Tibial artery (tissue), 4 donors: ENCODE measurements around the gene GKAP1.

Experiments used
- DNase-seq, 2 donors: peaks; one replicate each; pipeline ENCODE4 v3.0.0-alpha.2; 2019
- H3K27ac ChIP-seq, 2 donors: fragments of 200-600 bp; sonication (generic) in 1 of 2; 1 replicate in 1 of 2; 2 replicates in 1 of 2; pipeline ENCODE4 v1.5.1; 2018 to 2019; ENCODE audit warnings: mild to moderate bottlenecking in 1 of 2
- H3K27me3 ChIP-seq, 2 donors: fragments of 200-600 bp; sonication (generic) in 1 of 2; one replicate each; pipeline versions ENCODE4 v1.5.1 to v1.6.0; 2016 to 2019
- H3K36me3 ChIP-seq, 3 donors: fragments of 200-600 bp; sonication (generic) in 2 of 3; one replicate each; pipeline ENCODE4 v1.5.1; 2016 to 2019; ENCODE audit warnings: mild to moderate bottlenecking in 2 of 3
- H3K4me1 ChIP-seq, 4 donors: fragments of 200-600 bp; sonication (generic) in 2 of 4; 1 replicate in 3 of 4; 2 replicates in 1 of 4; pipeline ENCODE4 v1.5.1; 2016 to 2019
- H3K4me3 ChIP-seq, 2 donors: fragments of 200-600 bp; sonication (generic) in 1 of 2; 1 replicate in 1 of 2; 2 replicates in 1 of 2; pipeline ENCODE4 v1.5.1; 2018 to 2019; ENCODE audit warnings: mild to moderate bottlenecking in 2 of 2
- H3K9me3 ChIP-seq, 3 donors: fragments of 200-600 bp; sonication (generic) in 1 of 3; one replicate each; pipeline ENCODE4 v1.5.1; 2016 to 2019
- CTCF ChIP-seq, 2 experiments: fragments of 200-600 bp in 1 of 2; fragments of 450-650 bp in 1 of 2; IDR thresholded peaks; one replicate each; pipeline ENCODE4 v1.5.1; 2017 to 2019; ENCODE audit warnings: antibody characterized with exemption in 2 of 2, mild to moderate bottlenecking in 1 of 2, moderate library complexity in 1 of 2
- intact Hi-C: fragments of 100-400 bp; cut with DNase I; formaldehyde crosslinking; loops from one replicate; pipeline ENCODE4 v1.15.0; 2023; ENCODE audit warnings: low total_unique reads

Gene GKAP1

GRCh38 chr9:83800236-83801033, 17.1 kb downstream of the GKAP1 start:
- no peaks in the 10 kb centered on the region for H3K27me3 ChIP-seq
- no peak for TF ChIP-seq CTCF (IDR thresholded peaks at IDR 0.05)
- H3K36me3 ChIP-seq: peaks cover 22 to 32% (median 25%) of the 10 kb centered on the region in 3 donors
- H3K4me3 ChIP-seq: no peak overlapping the region
- no peak overlapping the region for H3K27ac ChIP-seq
- H3K4me1 ChIP-seq: peaks cover 0 to 11% (median 0%) of the 10 kb centered on the region in 4 donors
- DNase-seq: no peak
- no peaks in the 10 kb centered on the region for H3K9me3 ChIP-seq
- intact Hi-C loops: no loop called here

- TF ChIP-seq CTCF (IDR thresholded peaks at IDR 0.05): no peak
- Histone ChIP-seq H3K4me3 (no peak overlapping the region), H3K36me3 (peaks cover 22 to 48% (median 37%) of the 10 kb centered on the region in 3 donors), H3K4me1 (no peaks in the 10 kb centered on the region), H3K27ac (no peak overlapping the region), H3K9me3 (no peaks in the 10 kb centered on the region), H3K27me3 (no peaks in the 10 kb centered on the region)
- DNase-seq: no peak
- intact Hi-C loops: no loop called here
Measured at GRCh38 chr9:83794051-83794450, 23.5 kb downstream of the GKAP1 start.

- Histone ChIP-seq H3K4me1 (no peaks in the 10 kb centered on the region), H3K36me3 (peaks cover 13 to 40% (median 29%) of the 10 kb centered on the region in 3 donors), H3K4me3 (no peak overlapping the region), H3K27ac (no peak overlapping the region), H3K27me3 (no peaks in the 10 kb centered on the region), H3K9me3 (no peaks in the 10 kb centered on the region)
- no peak for TF ChIP-seq CTCF (IDR thresholded peaks at IDR 0.05)
- intact Hi-C loops: no loop called here
- no peak for DNase-seq
Measured at GRCh38 chr9:83792746-83793145, 24.8 kb downstream of the GKAP1 start.

GRCh38 chr9:83778164-83778563, 39.4 kb downstream of the GKAP1 start:
- intact Hi-C loops: no loop called here
- Histone ChIP-seq H3K36me3 (peaks cover 2 to 23% (median 15%) of the 10 kb centered on the region in 3 donors), H3K9me3 (no peaks in the 10 kb centered on the region), H3K4me1 (no peaks in the 10 kb centered on the region), H3K4me3 (no peak overlapping the region), H3K27me3 (no peaks in the 10 kb centered on the region), H3K27ac (no peak overlapping the region)
- no peak for DNase-seq
- TF ChIP-seq CTCF (IDR thresholded peaks at IDR 0.05): no peak

- Histone ChIP-seq H3K36me3 (peaks cover 0 to 9% (median 7%) of the 10 kb centered on the region in 3 donors), H3K27ac (no peak overlapping the region), H3K9me3 (no peaks in the 10 kb centered on the region), H3K4me1 (no peaks in the 10 kb centered on the region), H3K4me3 (no peak overlapping the region), H3K27me3 (no peaks in the 10 kb centered on the region)
- DNase-seq: no peak
- TF ChIP-seq CTCF (IDR thresholded peaks at IDR 0.05): no peak
- intact Hi-C loops: no loop called here
Measured at GRCh38 chr9:83775932-83776331, 41.6 kb downstream of the GKAP1 start.
